Mammary epithelial cell (primary cell): Measurements from ENCODE around the gene SIK2.

Source experiments
- EZH2 ChIP-seq: IDR thresholded peaks from 2 replicates; pipeline ENCODE4 v1.6.1; 2012; ENCODE audit warnings: low read length, inconsistent platforms, borderline replicate concordance
- TF ChIP-seq, protein P1 (sequence below), 2 donors: IDR thresholded peaks in 1 of 2; conservative IDR thresholded peaks in 1 of 2; 2 replicates each; pipeline ENCODE4 v1.5.1; 2011 to 2012; ENCODE audit warnings: inconsistent platforms in 2 of 2, low read length in 2 of 2, mild to moderate bottlenecking in 2 of 2, control low read depth in 1 of 2, low read depth in 1 of 2; ENCODE audit not compliant: insufficient read depth in 1 of 2; ENCODE audit errors: extremely low read depth in 1 of 2

DNA sequence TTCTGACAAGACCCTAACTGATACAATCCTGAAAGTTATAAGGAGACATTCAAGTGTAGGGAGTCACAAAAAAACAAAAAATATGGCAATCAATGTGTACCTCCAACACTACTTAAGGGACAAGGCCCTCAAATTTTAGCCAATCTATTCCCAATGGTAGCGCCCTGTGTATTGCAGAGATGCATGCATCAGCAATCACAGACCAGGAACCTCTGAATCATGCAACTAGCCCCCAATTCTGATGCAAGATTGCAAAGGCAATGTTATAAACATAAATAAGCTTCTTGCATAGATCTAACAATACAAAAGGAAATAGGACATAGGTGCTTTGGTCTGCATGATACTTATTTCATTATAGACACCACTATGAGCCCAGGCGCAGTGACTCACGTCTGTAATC lies 29.7 kb upstream of the SIK2 start:
- no peak for TF ChIP-seq EZH2
- TF ChIP-seq, protein P1, sequence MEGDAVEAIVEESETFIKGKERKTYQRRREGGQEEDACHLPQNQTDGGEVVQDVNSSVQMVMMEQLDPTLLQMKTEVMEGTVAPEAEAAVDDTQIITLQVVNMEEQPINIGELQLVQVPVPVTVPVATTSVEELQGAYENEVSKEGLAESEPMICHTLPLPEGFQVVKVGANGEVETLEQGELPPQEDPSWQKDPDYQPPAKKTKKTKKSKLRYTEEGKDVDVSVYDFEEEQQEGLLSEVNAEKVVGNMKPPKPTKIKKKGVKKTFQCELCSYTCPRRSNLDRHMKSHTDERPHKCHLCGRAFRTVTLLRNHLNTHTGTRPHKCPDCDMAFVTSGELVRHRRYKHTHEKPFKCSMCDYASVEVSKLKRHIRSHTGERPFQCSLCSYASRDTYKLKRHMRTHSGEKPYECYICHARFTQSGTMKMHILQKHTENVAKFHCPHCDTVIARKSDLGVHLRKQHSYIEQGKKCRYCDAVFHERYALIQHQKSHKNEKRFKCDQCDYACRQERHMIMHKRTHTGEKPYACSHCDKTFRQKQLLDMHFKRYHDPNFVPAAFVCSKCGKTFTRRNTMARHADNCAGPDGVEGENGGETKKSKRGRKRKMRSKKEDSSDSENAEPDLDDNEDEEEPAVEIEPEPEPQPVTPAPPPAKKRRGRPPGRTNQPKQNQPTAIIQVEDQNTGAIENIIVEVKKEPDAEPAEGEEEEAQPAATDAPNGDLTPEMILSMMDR (conservative IDR thresholded peaks at IDR 0.05 in 1 of 2, IDR thresholded peaks at IDR 0.05 in 1 of 2; ENCODE audit: extremely low read depth in 1 of 2, insufficient read depth in 1 of 2, low read depth in 1 of 2, low read length in 2 of 2): no peak
